Gastrocnemius medialis (tissue), 4 donors: ENCODE data around the gene DYNLT1. TPM values are rescaled to one million over a fixed set of nuclear protein-coding genes. Genes with fewer than 3 reads are reported as not detected.

Source experiments
- ATAC-seq, 2 donors: fragments of 150-250 bp; one replicate each; pipeline ENCODE4 v1.9.1; 2016
- DNase-seq, 2 donors: peaks; one replicate each; pipeline ENCODE4 v3.0.0-alpha.2; 2019
- H3K27ac ChIP-seq, 4 donors: fragments of 200-600 bp; sonication (generic); 1 replicate in 1 of 4; 2 replicates in 3 of 4; pipeline ENCODE4 v1.5.1; 2016 to 2018; ENCODE audit warnings: mild to moderate bottlenecking in 2 of 4, moderate library complexity in 1 of 4
- H3K27me3 ChIP-seq, 3 donors: fragments of 200-600 bp; sonication (generic) in 2 of 3; 1 replicate in 1 of 3; 2 replicates in 2 of 3; pipeline versions ENCODE4 v1.5.1 to v1.6.0; 2016 to 2019; ENCODE audit warnings: mild to moderate bottlenecking in 1 of 3, moderate library complexity in 1 of 3
- H3K36me3 ChIP-seq, 2 donors: fragments of 200-600 bp; sonication (generic) in 1 of 2; one replicate each; pipeline ENCODE4 v1.5.1; 2017 to 2018
- H3K4me1 ChIP-seq, 2 donors: fragments of 200-600 bp; sonication (generic) in 1 of 2; one replicate each; pipeline ENCODE4 v1.5.1; 2016 to 2017; ENCODE audit warnings: mild to moderate bottlenecking in 2 of 2
- H3K4me3 ChIP-seq, 4 donors: fragments of 200-600 bp; sonication (generic) in 3 of 4; 1 replicate in 1 of 4; 2 replicates in 3 of 4; pipeline ENCODE4 v1.5.1; 2016 to 2019; ENCODE audit warnings: mild to moderate bottlenecking in 2 of 4
- H3K9me3 ChIP-seq, 3 donors: fragments of 200-600 bp; sonication (generic) in 2 of 3; 1 replicate in 1 of 3; 2 replicates in 2 of 3; pipeline ENCODE4 v1.5.1; 2016 to 2019
- CTCF ChIP-seq, 5 experiments: fragments of 450-650 bp in 3 of 5; fragments of 200-600 bp in 2 of 5; sonication (generic) in 2 of 5; IDR thresholded peaks in 4 of 5; conservative IDR thresholded peaks in 1 of 5; 1 replicate in 4 of 5; 2 replicates in 1 of 5; pipeline ENCODE4 v1.5.1; 2016 to 2019; ENCODE audit warnings: antibody characterized with exemption in 5 of 5, mild to moderate bottlenecking in 3 of 5, moderate library complexity in 3 of 5
- POLR2A ChIP-seq, 2 donors: fragments of 450-650 bp; IDR thresholded peaks; one replicate each; pipeline ENCODE4 v1.6.1; 2017; ENCODE audit warnings: antibody characterized with exemption in 2 of 2, mild to moderate bottlenecking in 2 of 2, moderate library complexity in 2 of 2
- in situ Hi-C, 4 donors: fragments of 200-750 bp; cut with MboI; loops; one replicate each; pipeline versions ENCODE4 v1.15.0 to v1.8.0; 2017; ENCODE audit warnings: low sequenced_read_pairs in 4 of 4
- intact Hi-C: fragments of 100-400 bp; cut with DNase I; formaldehyde crosslinking; loops from one replicate; pipeline ENCODE4 v1.15.1; 2023; ENCODE audit warnings: low total_unique reads
- microRNA-seq, 2 donors: library from miRNA; unstranded; fragments of <30 nt; microRNA quantifications; one replicate each; pipeline ENCODE4, GENCODE V29; 2016; ENCODE audit warnings: borderline replicate concordance in 2 of 2
- total RNA-seq, 4 donors: library from RNA; depleted of rRNA; stranded (reverse); fragments of >200 nt; gene quantifications; one replicate each; pipeline versions ENCODE4 v1.1.0 to v1.2.3, GENCODE V29; 2016

Gene DYNLT1
- total RNA-seq, 4 donors from 2014 or later, result 62.8 to 94.7 (median 67.3) TPM

DNA sequence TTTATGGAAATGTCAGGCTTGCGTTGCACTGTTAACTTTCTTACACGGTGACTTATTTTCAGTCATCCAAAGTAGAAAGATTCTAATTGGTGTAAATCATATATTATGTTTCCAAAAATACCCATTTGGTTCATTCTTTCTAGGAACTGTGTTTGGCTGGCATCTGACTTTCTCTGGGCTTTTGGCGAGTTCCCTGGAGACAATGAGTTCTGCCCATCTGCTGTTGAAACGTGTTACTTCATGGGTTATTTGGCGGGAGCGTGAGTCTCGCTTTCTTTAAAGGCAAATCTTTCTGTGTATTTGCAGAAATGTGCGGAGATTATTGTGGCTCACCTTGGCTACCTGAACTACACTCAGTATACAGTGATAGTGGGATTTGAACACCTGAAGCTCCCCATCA is 55.2 kb downstream of the DYNLT1 start:
- Histone ChIP-seq H3K4me3 (no peak overlapping the region), H3K9me3 (no peaks in the 10 kb centered on the region), H3K27ac (no peak overlapping the region), H3K36me3 (peaks cover 0 to 80% of the 10 kb centered on the region in 2 donors), H3K27me3 (no peaks in the 10 kb centered on the region), H3K4me1 (no peaks in the 10 kb centered on the region)
- no peak for DNase-seq
- intact Hi-C loops (no loop called here), in situ Hi-C loops (no loop called here)
- TF ChIP-seq POLR2A (IDR thresholded peaks at IDR 0.05), result no peak
- no peak for TF ChIP-seq CTCF (IDR thresholded peaks at IDR 0.05 in 4 of 5, conservative IDR thresholded peaks at IDR 0.05 in 1 of 5)
- no peak for ATAC-seq

DNA sequence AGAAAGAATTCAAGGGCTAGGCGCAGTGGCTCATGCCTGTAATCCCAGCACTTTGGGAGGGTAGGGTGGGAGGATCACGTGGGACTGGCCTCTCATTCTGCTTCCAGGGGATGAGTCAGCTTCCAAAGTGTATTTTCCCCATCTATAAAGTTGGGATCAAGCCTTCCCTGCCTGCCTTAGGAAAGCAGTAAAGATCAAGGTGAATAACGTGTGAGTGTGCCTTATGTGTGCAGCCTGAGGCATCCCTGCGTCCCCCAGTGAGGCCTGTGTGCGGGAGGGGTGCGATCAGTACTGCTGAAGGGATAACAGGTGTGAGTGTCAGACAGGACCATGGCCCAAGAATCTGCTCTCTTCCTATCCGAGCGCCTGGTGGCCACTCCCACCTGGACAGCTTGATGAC is 57.9 kb downstream of the DYNLT1 start:
- H3K27me3 ChIP-seq, result no peaks in the 10 kb centered on the region
- H3K36me3 ChIP-seq, result peaks cover 0 to 63% of the 10 kb centered on the region in 2 donors
- no peak for DNase-seq
- in situ Hi-C loops (no loop called here), intact Hi-C loops (no loop called here)
- H3K27ac ChIP-seq, result no peak overlapping the region
- H3K9me3 ChIP-seq, result no peaks in the 10 kb centered on the region
- H3K4me3 ChIP-seq, result no peak overlapping the region
- no peak for ATAC-seq
- H3K4me1 ChIP-seq, result peaks cover 0 to 6% of the 10 kb centered on the region in 2 donors
- TF ChIP-seq CTCF (IDR thresholded peaks at IDR 0.05 in 4 of 5, conservative IDR thresholded peaks at IDR 0.05 in 1 of 5) (no peak), POLR2A (IDR thresholded peaks at IDR 0.05) (no peak)

Small RNAs within 50 kb of the gene (microRNA-seq; reads per million reads assigned to microRNA genes)
- 0 reads per million in 2 donors for gene MIR7161

Other genes with a start within 250 kb of the DYNLT1 start
- 10 to 100 TPM; 12.1 to 17.9 (median 12.9) TPM for gene TMEM181, start 84.7 kb downstream of the DYNLT1 start, total RNA-seq
- gene SYTL3, start 5.3 kb upstream of the DYNLT1 start, total RNA-seq, result 10 to 100 TPM in 2 of 4 donors, 1 to 10 TPM in 2; 3.0 to 16.7 (median 6.7) TPM
- gene EZR, start 174.6 kb upstream of the DYNLT1 start, total RNA-seq, result 10 to 100 TPM; 18.1 to 54.1 (median 33.6) TPM